GM21529 (cell line): ENCODE measurements around the gene PHRF1.

Experiments
- ATAC-seq: cut with Tn5 transposase; IDR thresholded peaks from one replicate; pipeline ENCODE4 v1.9.1; 2021; ENCODE audit not compliant: unreplicated experiment

The PHRF1 gene

DNA sequence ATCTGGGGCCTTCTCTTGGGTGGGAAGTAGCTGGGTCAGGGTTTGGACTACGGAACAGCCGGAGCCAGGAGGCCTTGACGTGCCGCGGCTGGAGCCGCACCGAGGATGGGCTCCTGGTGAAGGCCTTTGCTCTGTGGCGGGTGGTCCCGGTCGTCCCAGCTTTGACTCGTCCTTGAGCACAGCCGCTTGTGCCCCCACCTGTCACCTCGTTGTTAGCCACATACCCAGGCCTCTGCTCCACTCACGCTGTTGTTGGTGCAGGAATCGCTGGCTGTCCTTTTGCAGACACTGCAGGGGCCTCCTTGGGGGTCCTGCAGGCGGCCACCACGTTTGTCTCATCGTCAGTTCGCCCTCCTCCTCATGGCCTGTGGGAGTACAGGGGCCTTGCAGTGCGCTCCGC lies 17.1 kb downstream of the PHRF1 start:
- no peak for ATAC-seq

DNA sequence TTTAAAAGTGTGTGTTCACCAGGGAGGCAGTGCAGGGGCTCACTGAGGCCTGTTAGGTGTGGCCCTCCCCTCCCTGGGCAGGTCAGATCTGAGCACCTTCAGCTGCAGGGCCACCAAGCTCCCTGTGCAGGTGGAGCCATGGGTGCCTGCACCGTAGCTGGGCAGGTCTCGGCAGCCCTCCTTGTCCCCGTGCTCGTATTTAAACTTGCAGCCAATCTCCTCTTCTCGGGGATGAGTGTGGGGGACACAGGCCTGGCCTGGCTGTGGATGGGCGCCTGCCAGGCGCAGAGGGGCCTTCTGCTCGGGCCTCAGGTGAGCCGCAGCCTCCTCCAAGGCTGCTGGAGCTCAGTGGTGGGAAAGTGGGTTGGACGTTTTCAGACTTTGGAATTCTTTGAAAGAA lies 19.1 kb downstream of the PHRF1 start:
- no peak for ATAC-seq

DNA sequence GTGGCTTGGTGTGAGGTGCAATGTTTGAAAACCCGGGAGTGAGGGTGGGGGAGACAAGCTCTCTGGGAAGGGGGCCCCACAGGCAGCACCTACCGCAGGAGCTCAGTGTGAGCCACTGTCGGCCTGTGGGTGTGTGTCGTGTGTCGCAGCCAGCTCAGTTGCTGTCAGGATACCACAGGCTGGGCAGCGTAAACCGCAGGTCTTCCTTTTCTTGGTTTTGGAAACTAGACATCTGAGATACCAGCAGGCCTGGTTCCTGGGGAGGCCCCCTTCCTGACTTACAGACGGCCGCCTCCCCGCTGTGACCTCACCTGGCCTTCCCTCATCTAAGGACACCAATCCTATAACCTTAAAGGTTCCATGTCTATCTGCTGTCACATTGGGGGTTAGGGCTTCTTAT lies 20.1 kb downstream of the PHRF1 start:
- no peak for ATAC-seq

- ATAC-seq = no peak
Observed at GRCh38 chr11:597166-597725, 21.0 kb downstream of the PHRF1 start.

DNA sequence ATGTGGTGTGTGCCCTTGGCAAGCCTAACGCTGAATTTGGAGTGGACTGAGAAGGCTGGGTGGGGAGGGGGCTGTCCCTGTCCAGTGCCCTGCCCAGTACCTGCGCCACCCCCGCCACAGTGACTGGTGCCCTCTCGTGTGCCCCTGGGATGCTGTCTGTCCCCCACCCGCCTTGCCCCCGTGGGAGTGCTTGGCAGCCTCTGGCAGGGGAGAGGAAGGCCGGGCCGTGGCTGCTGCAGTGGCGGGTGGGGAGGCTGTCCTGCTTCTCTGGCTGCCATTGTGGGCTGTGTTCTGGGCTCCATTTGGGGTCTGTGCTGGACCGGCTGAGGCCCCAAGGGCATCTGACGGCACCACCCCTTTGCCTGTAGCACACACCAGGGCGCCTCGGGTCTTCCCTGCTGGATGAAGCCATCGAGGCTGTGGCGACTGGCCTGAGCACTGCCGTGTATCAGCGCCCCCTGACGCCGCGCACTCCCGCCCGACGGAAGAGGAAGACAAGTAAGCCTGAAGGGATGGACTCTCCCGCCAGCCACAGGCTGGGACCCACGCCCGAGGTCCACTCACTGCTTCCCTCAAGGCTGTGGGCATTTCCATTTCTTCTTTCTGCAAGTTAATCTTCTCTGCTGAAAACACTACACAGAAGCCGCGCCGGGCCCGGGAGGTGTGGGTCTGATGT lies 21.9 kb downstream of the PHRF1 start:
- no peak for ATAC-seq

DNA sequence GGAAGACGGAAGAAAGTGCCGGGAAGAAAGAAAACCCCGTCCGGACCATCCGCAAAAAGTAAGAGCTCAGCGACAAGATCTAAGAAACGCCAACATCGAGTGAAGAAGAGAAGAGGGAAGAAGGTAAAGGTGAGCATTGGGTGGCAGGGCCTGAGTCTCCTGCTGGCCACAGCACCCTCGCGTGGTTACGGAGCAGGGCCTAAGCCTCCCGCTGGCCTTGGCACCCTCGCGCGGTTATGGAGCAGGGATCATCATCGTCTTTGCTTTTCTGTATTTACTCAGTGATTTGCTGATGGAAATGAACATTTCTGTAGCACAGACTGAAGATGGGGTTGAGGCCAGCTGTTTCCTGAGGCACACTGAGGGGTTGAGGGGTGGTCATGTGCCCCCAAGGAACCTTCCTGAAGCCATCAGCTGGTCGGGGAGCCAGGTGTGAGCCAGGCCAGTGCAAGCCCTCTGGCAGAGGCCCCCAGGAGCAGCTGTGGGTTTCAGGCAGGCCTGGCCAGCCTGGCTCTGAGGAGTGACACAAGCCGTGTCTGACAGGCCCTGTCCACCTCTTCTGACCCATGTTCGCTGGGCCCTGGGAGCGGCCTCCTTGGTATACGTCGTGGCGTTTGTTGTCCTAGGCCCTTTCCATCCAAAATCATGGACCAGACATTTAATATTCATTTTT lies 25.4 kb downstream of the PHRF1 start:
- no peak for ATAC-seq

DNA sequence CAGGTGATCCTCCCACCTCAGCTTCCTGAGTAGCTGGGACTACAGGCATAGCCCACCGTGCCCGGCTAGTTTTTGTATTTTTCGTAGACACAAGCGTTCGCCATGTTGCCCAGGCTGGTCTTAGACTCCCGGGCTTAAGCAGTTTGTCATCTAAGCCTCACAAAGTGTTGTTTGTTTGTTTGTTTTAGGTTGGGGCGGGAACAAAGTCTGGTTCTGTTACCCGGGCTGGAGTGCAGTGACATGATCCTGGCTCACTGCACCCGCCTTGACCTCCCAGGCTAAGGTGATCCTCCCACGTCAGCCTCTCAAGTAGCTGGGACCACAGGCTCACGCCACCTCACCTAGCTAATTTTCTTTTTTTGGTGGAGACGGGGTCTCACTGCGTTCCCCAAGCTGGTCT lies 26.9 kb downstream of the PHRF1 start:
- ATAC-seq = no peak

- no peak for ATAC-seq
Observed at GRCh38 chr11:605286-606129, 29.2 kb downstream of the PHRF1 start.

GRCh38 chr11:606245-606644 lies 30.0 kb downstream of the PHRF1 start:
- ATAC-seq = no peak

DNA sequence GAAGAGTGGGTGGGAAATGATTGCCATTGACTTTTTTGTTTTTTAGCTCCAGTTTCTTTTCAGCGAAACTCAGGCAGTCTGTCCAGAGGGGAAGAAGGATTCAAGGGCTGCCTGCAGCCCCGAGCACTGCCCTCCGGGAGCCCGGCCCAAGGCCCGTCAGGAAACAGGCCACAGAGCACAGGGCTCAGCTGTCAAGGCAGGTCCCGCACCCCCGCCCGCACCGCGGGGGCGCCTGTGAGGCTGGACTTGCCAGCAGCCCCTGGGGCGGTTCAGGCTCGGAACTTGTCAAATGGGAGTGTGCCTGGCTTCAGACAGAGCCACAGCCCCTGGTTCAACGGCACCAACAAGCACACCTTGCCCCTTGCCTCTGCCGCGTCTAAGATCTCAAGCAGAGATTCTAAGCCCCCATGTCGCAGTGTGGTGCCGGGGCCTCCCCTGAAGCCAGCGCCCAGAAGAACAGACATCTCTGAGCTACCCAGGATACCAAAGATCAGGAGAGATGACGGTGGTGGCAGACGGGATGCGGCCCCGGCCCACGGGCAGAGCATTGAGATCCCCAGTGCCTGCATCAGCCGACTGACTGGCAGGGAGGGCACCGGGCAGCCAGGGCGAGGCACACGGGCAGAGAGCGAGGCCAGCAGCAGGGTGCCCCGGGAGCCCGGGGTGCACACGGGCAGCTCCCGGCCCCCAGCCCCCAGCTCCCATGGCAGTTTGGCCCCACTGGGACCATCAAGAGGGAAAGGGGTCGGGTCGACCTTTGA lies 30.9 kb downstream of the PHRF1 start:
- no peak for ATAC-seq

GRCh38 chr11:607971-608659 lies 31.8 kb downstream of the PHRF1 start:
- ATAC-seq = no peak

GRCh38 chr11:608791-609251 lies 32.6 kb downstream of the PHRF1 start:
- no peak for ATAC-seq

GRCh38 chr11:609341-609811 lies 33.1 kb downstream of the PHRF1 start:
- no peak for ATAC-seq

DNA sequence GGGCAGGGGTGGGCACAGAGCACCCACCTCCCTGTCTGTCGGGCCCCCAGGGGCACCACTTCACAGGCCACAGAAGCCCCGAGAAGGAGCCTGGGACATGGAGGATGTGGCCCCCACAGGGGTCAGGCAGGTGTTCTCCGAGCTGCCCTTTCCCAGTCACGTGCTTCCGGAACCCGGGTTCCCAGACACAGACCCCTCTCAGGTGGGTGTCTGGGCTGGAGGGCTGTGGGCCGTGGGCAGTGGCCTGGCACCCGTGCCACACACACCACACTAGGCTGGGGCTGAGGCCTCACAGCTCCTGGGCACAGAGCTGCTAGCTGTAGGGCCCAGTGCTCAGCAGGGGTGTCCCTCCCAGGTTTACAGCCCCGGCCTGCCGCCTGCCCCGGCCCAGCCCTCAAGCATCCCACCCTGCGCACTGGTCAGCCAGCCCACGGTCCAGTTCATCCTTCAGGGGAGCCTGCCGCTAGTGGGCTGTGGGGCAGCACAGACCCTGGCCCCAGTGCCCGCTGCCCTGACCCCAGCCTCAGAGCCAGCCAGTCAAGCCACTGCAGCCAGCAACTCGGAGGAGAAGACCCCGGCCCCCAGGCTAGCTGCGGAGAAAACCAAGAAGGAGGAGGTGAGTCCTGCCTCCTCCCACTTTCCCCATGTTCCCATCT lies 34.0 kb downstream of the PHRF1 start:
- ATAC-seq = no peak

DNA sequence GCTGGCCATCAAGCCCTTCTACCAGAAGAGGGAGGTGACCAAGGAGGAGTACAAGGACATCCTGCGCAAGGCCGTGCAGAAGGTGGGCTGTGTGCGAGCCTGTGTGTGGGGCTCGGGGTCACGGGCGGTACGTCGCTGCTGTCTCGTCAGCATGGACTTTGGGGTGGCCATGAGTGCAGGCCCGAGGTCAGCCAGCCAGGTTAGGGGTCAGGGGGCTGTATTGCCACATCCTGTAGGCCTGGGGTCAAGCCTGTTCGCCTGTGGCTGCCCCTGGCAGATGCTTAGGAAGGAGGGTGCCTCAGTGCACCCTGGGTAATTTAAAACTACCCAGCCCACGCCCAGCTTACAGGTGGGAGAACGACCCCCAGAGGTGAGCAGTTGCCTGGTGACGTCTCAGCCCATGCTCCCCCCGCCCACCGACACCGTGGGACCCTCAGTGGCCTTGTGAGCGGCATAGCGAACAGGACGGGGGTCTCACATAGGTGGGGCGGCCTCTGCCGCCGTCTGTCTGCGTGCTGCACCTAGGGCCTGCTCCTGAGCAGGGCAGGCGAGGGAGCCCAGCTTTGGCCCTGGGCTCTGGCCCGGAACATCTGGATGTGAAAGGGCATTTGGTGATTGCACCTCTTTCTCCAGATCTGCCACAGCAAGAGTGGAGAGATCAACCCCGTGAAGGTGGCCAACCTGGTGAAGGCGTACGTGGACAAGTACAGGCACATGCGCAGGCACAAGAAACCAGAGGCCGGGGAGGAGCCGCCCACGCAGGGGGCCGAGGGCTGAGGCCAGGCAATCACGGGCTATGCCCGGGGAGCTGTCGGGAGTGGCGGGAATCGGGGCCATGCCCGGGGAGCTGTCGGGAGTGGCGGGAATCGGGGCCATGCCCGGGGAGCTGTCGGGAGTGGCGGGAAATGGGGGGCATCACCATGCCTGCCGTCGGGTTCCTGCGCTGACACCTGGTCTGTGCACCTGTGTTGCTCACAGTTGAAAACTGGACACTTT lies 35.0 kb downstream of the PHRF1 start:
- ATAC-seq = no peak

DNA sequence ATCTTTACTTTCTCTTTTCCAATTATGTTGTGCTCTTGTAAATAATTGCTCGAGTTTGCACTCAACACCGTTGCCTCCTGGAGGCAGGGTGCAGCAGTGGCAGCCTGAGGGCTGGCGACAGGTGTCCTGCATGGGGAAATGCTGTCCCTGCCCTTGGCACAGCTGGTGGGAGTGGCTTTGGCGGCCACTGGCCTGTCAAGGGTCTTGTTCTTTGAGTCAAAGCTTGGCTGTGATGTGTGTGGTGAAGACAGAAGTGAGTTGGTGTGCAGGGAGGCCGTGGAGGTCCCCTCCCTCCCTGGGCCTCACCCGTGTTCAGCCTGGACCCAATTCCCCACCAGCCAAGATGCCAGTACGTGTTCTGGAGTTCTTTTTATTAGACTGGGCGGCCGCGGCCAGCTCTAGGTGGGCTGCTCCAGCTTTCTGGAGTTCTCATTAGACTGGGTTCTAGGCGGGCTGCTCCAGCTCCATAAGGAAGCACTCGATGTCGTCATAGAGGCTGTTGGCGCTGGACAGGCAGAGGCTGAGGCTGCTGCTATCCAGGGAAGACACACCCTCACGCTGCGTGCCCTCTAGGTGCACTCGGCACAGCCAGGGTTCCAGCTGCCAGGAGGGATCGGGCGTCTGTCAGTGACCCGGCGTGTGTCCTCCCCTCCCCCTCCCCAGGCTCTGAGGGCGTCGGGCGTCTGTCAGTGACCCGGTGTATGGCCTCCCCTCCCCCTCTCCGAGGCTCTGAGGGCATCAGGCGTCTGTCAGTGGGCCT lies 36.1 kb downstream of the PHRF1 start:
- ATAC-seq = no peak

DNA sequence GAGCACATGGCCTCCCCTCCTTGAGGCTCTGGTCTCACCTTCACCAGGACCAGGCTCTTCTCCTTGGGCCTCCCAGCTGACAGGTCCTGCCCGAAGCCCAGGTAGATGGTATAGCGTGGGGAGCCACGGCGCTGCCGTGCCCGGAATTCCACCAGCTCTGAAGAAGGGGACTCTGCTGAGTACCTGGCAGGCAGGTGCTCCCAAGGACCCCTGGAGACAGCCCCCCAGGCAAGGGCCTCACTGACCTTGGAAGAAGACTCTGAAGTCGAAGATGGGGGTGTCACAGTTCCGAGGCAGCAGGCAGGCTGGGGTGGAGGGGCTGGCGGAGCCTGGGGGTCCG lies 36.7 kb downstream of the PHRF1 start:
- ATAC-seq = no peak
